Heart left ventricle (tissue), 16 donors: ENCODE measurements around the gene MLPH. TPM values are rescaled to one million over a fixed set of nuclear protein-coding genes. Genes with fewer than 3 reads are reported as not detected.

Experiments
- ATAC-seq, 4 donors: fragments of 200-7000 bp; cut with Tn5 transposase; one replicate each; pipeline ENCODE4 v1.9.1; 2020 to 2022; ENCODE audit warnings: moderate library complexity in 4 of 4, mild to moderate bottlenecking in 3 of 4, moderate number of reproducible peaks in 1 of 4
- DNase-seq, 5 donors: peaks; one replicate each; pipeline ENCODE4 v3.0.0-alpha.2; 2020
- H3K27ac ChIP-seq, 12 donors: fragments of 200-600 bp; sonication (generic) in 4 of 12; one replicate each; pipeline versions ENCODE4 v1.5.0 to v1.8.0; 2016 to 2022; ENCODE audit warnings: mild to moderate bottlenecking in 2 of 12
- H3K27me3 ChIP-seq, 9 donors: fragments of 200-600 bp; sonication (generic) in 2 of 9; one replicate each; pipeline versions ENCODE4 v1.5.1 to v1.8.0; 2016 to 2022; ENCODE audit warnings: mild to moderate bottlenecking in 3 of 9
- H3K36me3 ChIP-seq, 9 donors: fragments of 200-600 bp; sonication (generic) in 2 of 9; one replicate each; pipeline versions ENCODE4 v1.5.0 to v1.8.0; 2018 to 2022; ENCODE audit warnings: mild to moderate bottlenecking in 2 of 9
- H3K4me1 ChIP-seq, 12 donors: fragments of 200-600 bp; sonication (generic) in 4 of 12; one replicate each; pipeline versions ENCODE4 v1.5.0 to v1.8.0; 2016 to 2022; ENCODE audit warnings: mild to moderate bottlenecking in 3 of 12
- H3K4me3 ChIP-seq, 12 donors: fragments of 200-600 bp; sonication (generic) in 4 of 12; one replicate each; pipeline versions ENCODE4 v1.5.0 to v1.8.0; 2017 to 2022; ENCODE audit warnings: mild to moderate bottlenecking in 9 of 12, moderate library complexity in 4 of 12
- H3K9me3 ChIP-seq, 12 donors: fragments of 200-600 bp; sonication (generic) in 4 of 12; one replicate each; pipeline versions ENCODE4 v1.5.0 to v1.8.0; 2016 to 2022; ENCODE audit warnings: mild to moderate bottlenecking in 1 of 12
- POLR2A ChIP-seq, 2 donors: fragments of 450-650 bp; IDR thresholded peaks; one replicate each; pipeline ENCODE4 v1.6.1; 2017; ENCODE audit warnings: antibody characterized with exemption in 2 of 2, mild to moderate bottlenecking in 2 of 2, moderate library complexity in 2 of 2
- WGBS, 4 donors: extraction: QIAGEN DNeasy Blood & Tissue Kit in 2 of 4; methylation state at CpG; one replicate each; pipeline versions ENCODE4 v1.1.5 to v1.1.7; 2013 to 2018; 5-methylcytosine and 5-hydroxymethylcytosine counted together
- intact Hi-C, 10 donors: fragments of 100-400 bp; cut with DNase I; formaldehyde crosslinking; loops; one replicate each; pipeline versions ENCODE4 v1.11.1 to v1.14.2; 2022
- polyA plus RNA-seq, 2 donors: library from polyadenylated mRNA; stranded (reverse); fragments of 200-250 nt; gene quantifications; one replicate each; pipeline ENCODE4 v1.2.3, GENCODE V29; 2013
- total RNA-seq, 9 donors: library from RNA; depleted of rRNA in 2 of 9; stranded (reverse); fragments of >200 nt in 2 of 9; fragmentation: NEBNext Ultra II Directional in 3 of 9; extraction: Animal tissue kit (Norgen Biotek cat#: 25700) in 3 of 9; gene quantifications; one replicate each; pipeline versions ENCODE4 v1.1.0 to v1.2.4, GENCODE V29; 2016 to 2023
- TF ChIP-seq, protein P1 (sequence below), 12 donors: fragments of 200-600 bp; sonication (generic) in 4 of 12; IDR thresholded peaks; one replicate each; pipeline versions ENCODE4 v1.5.0 to v1.8.0; 2018 to 2022; ENCODE audit warnings: antibody characterized with exemption in 12 of 12, mild to moderate bottlenecking in 5 of 12
- donor health status: ischemic (EF 13 %, LVEDD 7.1; RV severe dilation, severe dysfunction).
- donor health status: healthy with polysubstance abuse.
- donor health status: DM: no; HTN: yes; CAD: no.
- donor health status: DM: no; HTN: no; CAD: no.
- donor health status: ischemic (EF 25% LVEDD 6.9; RV normal size, moderate dysfunction).
- donor health status: ischemic (EF 25% LVEDD 5.7; RV mildly dilated, moderate dysfunction).
- donor health status: healthy.
- donor health status: DM: yes; HTN: yes; CAD: no.
- donor health status: ischemic (EF 35%, LVEDD 5.7; RV mildly dilated, moderate dysfunction).
- donor health status: nonischemic (EF 11% LVEDD 7.7; RV severe dilation, severe dysfunction).
- donor health status: DM: yes; HTN: yes; CAD: no.
- donor health status: PGD.
- donor health status: ischemic (EF 29% LVEDD 5.4; RV normal size, mild dysfunction).
- donor health status: nonischemic (EF 23%, LVEDD 6.1; RV moderate dilation, normal function).

The MLPH gene
- total and polyA plus RNA-seq, 11 donors, result 18.3 to 60.3 (median 30.7) TPM

DNA sequence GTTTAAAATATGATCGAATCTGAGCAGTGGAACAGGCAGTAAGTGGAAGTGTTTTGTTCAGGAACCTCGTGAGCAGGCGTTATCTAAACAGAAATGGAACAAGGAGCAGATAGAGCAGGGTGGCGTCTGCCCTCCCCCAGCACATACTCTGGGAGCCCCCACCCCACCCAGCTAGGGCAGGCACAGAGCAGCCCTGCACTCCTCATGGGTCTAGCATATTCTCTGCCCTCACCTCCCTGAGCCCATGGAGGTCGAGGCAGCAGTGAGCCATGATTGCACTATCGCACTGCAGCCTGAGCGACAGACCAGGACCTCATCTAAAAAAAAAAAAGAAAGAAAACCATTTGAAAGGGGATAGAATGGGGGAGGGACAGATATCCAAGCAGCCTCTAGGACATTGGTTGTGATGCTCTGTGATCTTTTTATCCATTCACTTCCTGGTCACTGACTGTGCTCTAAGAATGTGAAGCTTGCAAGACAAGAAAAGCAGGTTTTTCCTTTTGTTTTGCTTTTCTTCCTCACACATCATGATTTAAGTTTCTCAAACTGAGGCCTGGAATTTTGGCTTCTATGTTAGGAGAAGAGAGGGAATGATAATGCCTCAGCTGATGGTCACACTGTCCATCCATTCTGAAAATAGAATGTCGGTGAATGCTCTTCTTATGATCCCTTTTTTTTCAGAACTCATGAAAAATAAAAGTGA is 3.1 kb downstream of the MLPH start:
- no peak for DNase-seq
- peak in 3 of 4 donors; percentile 9 to 24 (median 10) for ATAC-seq
- intact Hi-C loops, result no loop called here
- Histone ChIP-seq H3K9me3 (peaks cover 0 to 19% (median 11%) of the 10 kb centered on the region in 12 donors), H3K27ac (peak overlapping the region in 11 of 12 donors; percentile 3 to 90 (median 66)), H3K4me1 (peaks cover 0 to 45% (median 13%) of the 10 kb centered on the region in 12 donors), H3K36me3 (peaks cover 0 to 9% (median 0%) of the 10 kb centered on the region in 9 donors), H3K4me3 (no peak overlapping the region), H3K27me3 (peaks cover 0 to 38% (median 10%) of the 10 kb centered on the region in 9 donors)
- 40 to 50% (median 46%) methylated on average over 8 of the region's 8 CpGs for WGBS, 4 donors
- TF ChIP-seq POLR2A (IDR thresholded peaks at IDR 0.05), result no peak
- TF ChIP-seq, protein P1, sequence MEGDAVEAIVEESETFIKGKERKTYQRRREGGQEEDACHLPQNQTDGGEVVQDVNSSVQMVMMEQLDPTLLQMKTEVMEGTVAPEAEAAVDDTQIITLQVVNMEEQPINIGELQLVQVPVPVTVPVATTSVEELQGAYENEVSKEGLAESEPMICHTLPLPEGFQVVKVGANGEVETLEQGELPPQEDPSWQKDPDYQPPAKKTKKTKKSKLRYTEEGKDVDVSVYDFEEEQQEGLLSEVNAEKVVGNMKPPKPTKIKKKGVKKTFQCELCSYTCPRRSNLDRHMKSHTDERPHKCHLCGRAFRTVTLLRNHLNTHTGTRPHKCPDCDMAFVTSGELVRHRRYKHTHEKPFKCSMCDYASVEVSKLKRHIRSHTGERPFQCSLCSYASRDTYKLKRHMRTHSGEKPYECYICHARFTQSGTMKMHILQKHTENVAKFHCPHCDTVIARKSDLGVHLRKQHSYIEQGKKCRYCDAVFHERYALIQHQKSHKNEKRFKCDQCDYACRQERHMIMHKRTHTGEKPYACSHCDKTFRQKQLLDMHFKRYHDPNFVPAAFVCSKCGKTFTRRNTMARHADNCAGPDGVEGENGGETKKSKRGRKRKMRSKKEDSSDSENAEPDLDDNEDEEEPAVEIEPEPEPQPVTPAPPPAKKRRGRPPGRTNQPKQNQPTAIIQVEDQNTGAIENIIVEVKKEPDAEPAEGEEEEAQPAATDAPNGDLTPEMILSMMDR (IDR thresholded peaks at IDR 0.05), result no peak

DNA sequence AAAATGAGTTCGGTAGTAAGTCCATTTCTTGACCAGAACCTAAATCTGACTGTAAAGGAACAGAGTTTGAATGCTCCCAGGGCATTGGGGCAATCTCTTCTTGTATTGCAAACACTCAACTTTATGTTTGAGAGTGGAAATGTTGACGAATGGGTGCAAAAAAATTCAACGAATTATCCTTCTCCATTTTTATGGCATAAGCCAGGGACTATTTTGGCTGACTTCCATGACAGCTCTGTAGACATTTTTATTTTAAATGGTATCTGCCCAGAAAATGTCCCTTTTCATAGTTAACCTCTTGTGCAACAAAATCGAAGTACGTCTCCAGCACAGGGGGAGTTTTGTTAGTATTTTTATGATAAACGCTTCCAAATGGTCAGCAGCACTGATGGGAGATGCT is 3.7 kb downstream of the MLPH start:
- ATAC-seq (no peak), DNase-seq (no peak)
- Histone ChIP-seq H3K4me1 (peaks cover 0 to 44% (median 13%) of the 10 kb centered on the region in 12 donors), H3K36me3 (peaks cover 0 to 9% (median 0%) of the 10 kb centered on the region in 9 donors), H3K9me3 (peaks cover 0 to 19% (median 11%) of the 10 kb centered on the region in 12 donors), H3K27ac (peak overlapping the region in 1 of 12 donors; percentile 83), H3K4me3 (no peak overlapping the region), H3K27me3 (peaks cover 0 to 32% (median 10%) of the 10 kb centered on the region in 9 donors)
- WGBS, 4 donors, result 81 to 89% (median 84%) methylated on average over 6 of the region's 6 CpGs
- intact Hi-C loops, result no loop called here
- no peak for TF ChIP-seq POLR2A (IDR thresholded peaks at IDR 0.05)
- TF ChIP-seq, protein P1 (IDR thresholded peaks at IDR 0.05), result no peak

DNA sequence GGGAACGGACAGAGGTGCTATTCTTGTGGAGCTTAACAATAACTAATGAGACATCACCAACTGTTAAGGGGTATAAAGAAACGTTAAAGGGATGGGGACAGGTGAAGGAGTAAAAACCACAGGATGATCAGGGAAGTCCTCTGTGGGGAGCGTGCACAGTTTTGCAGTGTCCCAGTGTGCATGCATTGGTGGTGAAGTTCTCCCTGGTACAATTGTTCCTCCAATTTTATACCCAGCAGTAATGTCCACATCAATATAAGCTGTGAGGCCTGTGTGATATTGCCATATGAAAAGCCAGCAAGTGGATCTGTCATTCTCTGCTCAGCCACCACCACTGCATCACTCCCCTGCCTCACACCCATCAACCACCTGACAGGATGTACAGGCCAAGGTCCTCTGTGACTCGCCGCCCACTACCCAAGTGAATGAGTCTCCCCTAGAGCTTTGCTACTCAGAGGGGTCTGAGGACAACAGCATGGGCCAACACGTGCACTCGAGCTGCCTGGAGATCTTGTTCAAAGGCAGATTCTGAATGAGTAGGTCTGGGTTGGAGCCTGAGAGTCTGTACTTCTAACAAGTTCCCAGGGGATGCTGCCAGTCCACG is 4.6 kb downstream of the MLPH start:
- no peak for TF ChIP-seq POLR2A (IDR thresholded peaks at IDR 0.05)
- TF ChIP-seq, protein P1 (IDR thresholded peaks at IDR 0.05), result no peak
- Histone ChIP-seq H3K27me3 (peaks cover 0 to 27% (median 10%) of the 10 kb centered on the region in 9 donors), H3K4me1 (peaks cover 0 to 36% (median 11%) of the 10 kb centered on the region in 12 donors), H3K36me3 (peaks cover 0 to 9% (median 0%) of the 10 kb centered on the region in 9 donors), H3K9me3 (peaks cover 0 to 19% (median 11%) of the 10 kb centered on the region in 12 donors), H3K4me3 (no peak overlapping the region), H3K27ac (no peak overlapping the region)
- ATAC-seq, result no peak
- WGBS, 4 donors, result 87 to 91% (median 89%) methylated on average over 8 of the region's 8 CpGs
- intact Hi-C loops, result no loop called here
- DNase-seq, result no peak
